Right lobe of liver (tissue), 4 donors: ENCODE data around the gene FER1L5.

Experiments
- POLR2A ChIP-seq: fragments of 450-650 bp; IDR thresholded peaks from one replicate; pipeline ENCODE4 v1.6.1; 2017; ENCODE audit warnings: antibody characterized with exemption, mild to moderate bottlenecking
- TF ChIP-seq, protein P1 (sequence below), 4 donors: fragments of 200-600 bp in 3 of 4; fragments of 450-650 bp in 1 of 4; IDR thresholded peaks; one replicate each; pipeline versions ENCODE4 v1.5.1 to v1.8.0; 2016 to 2022; ENCODE audit warnings: antibody characterized with exemption in 4 of 4, mild to moderate bottlenecking in 2 of 4
- donor health status: DM: no; HTN: no; CAD: no.
- donor health status: DM: no; HTN: no; CAD: no.
- donor health status: DM: no; HTN: yes; CAD: no.

DNA sequence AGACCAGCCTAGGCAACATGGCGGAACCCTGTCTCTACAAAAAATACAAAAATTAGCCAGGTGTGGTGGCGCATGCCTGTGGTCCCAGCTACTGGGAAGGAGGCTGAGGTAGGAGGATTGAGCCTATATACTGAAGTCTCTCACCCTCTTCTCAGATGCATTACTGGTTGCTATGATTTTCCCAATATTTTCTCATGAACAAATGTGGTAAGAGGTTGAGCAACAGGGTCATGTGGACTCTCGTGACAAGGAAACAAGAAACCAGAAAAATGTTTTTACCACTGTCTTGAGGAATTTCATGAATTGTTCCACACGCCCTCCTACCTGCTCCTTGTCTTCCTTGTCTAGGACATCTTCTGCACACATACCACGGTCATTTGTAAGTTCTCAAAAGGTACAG, 84.9 kb downstream of the FER1L5 start:
- TF ChIP-seq, protein P1, sequence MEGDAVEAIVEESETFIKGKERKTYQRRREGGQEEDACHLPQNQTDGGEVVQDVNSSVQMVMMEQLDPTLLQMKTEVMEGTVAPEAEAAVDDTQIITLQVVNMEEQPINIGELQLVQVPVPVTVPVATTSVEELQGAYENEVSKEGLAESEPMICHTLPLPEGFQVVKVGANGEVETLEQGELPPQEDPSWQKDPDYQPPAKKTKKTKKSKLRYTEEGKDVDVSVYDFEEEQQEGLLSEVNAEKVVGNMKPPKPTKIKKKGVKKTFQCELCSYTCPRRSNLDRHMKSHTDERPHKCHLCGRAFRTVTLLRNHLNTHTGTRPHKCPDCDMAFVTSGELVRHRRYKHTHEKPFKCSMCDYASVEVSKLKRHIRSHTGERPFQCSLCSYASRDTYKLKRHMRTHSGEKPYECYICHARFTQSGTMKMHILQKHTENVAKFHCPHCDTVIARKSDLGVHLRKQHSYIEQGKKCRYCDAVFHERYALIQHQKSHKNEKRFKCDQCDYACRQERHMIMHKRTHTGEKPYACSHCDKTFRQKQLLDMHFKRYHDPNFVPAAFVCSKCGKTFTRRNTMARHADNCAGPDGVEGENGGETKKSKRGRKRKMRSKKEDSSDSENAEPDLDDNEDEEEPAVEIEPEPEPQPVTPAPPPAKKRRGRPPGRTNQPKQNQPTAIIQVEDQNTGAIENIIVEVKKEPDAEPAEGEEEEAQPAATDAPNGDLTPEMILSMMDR (IDR thresholded peaks at IDR 0.05), result no peak
- no peak for TF ChIP-seq POLR2A
